Measurements from ENCODE around the gene UTP14C. TPM values are rescaled to one million over a fixed set of nuclear protein-coding genes. Genes with fewer than 3 reads are reported as not detected.
"Not testable (repeated sequence)": the region's sequence is repeated elsewhere in the genome, so short reads cannot be mapped to it uniquely, and the experiment has no call there.

Gene UTP14C
- total RNA-seq, 3 donors from 2014 or later (not counting 1 experiment from before 2014, with no cell fraction given): 6.2 to 9.8 (median 7.0) TPM

- Histone ChIP-seq H3K27me3 (ENCODE audit: control insufficient read depth, insufficient read depth, low read length) (no peaks in the 10 kb centered on the region), H3K27ac (ENCODE audit: low read length) (no peak overlapping the region), H3K36me3 (ENCODE audit: control insufficient read depth, insufficient read depth, low read length) (no peaks in the 10 kb centered on the region), H3K4me1 (ENCODE audit: control insufficient read depth, insufficient read depth, low read length) (no peaks in the 10 kb centered on the region), H3K4me3 (ENCODE audit: low read length) (no peak overlapping the region), H3K9me3 (ENCODE audit: control insufficient read depth, insufficient read depth, low read length) (no peaks in the 10 kb centered on the region)
- DNase-seq (no peak), ATAC-seq (no peak)
- no peak overlapping the region for H3K4me3 Mint-ChIP-seq
- H3K27me3 Mint-ChIP-seq (ENCODE audit: low read depth in 2 of 2): peaks cover 0 to under 1% of the 10 kb centered on the region in 2 donors
- 75% methylated on average over 5 of the region's 5 CpGs for WGBS (ENCODE audit: insufficient coverage)
- H3K36me3 Mint-ChIP-seq: no peaks in the 10 kb centered on the region
- TF ChIP-seq, protein P1, sequence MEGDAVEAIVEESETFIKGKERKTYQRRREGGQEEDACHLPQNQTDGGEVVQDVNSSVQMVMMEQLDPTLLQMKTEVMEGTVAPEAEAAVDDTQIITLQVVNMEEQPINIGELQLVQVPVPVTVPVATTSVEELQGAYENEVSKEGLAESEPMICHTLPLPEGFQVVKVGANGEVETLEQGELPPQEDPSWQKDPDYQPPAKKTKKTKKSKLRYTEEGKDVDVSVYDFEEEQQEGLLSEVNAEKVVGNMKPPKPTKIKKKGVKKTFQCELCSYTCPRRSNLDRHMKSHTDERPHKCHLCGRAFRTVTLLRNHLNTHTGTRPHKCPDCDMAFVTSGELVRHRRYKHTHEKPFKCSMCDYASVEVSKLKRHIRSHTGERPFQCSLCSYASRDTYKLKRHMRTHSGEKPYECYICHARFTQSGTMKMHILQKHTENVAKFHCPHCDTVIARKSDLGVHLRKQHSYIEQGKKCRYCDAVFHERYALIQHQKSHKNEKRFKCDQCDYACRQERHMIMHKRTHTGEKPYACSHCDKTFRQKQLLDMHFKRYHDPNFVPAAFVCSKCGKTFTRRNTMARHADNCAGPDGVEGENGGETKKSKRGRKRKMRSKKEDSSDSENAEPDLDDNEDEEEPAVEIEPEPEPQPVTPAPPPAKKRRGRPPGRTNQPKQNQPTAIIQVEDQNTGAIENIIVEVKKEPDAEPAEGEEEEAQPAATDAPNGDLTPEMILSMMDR (IDR thresholded peaks at IDR 0.05): no peak
- H3K9me3 Mint-ChIP-seq: no peaks in the 10 kb centered on the region
- H3K4me1 Mint-ChIP-seq: no peaks in the 10 kb centered on the region
- intact Hi-C loops (cut with micrococcal nuclease): no loop called here
- no peak overlapping the region for H3K27ac Mint-ChIP-seq
These were observed 45.5 kb upstream of the UTP14C start for GRCh38 chr13:51978796-51979556.

DNA sequence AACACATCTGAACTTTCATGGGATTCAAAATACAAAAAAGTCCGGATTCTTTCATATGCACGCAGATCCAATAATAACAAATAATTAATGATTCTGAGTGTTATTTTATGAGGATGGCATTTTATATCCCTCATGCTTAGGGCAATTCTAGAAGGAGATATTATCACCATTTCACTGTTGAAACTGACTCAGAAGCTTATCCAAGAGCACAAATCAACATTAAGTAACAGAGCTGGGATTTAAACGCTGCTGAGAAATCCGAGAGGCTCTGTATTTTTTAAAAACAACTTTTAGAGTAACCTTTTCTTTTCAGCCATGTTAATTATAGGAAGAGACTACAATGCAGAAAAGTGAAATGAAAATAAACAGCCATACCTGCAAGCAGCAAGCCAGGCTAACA is 43.6 kb upstream of the UTP14C start:
- H3K9me3 Mint-ChIP-seq: no peaks in the 10 kb centered on the region
- Histone ChIP-seq H3K4me3 (ENCODE audit: low read length) (no peak overlapping the region), H3K27ac (ENCODE audit: low read length) (no peak overlapping the region), H3K4me1 (ENCODE audit: control insufficient read depth, insufficient read depth, low read length) (no peaks in the 10 kb centered on the region), H3K36me3 (ENCODE audit: control insufficient read depth, insufficient read depth, low read length) (no peaks in the 10 kb centered on the region), H3K9me3 (ENCODE audit: control insufficient read depth, insufficient read depth, low read length) (no peaks in the 10 kb centered on the region), H3K27me3 (ENCODE audit: control insufficient read depth, insufficient read depth, low read length) (no peaks in the 10 kb centered on the region)
- TF ChIP-seq, protein P1 (IDR thresholded peaks at IDR 0.05): no peak
- H3K36me3 Mint-ChIP-seq: no peaks in the 10 kb centered on the region
- DNase-seq: no peak
- H3K27me3 Mint-ChIP-seq (ENCODE audit: low read depth in 2 of 2): peaks cover 10 to 12% of the 10 kb centered on the region in 2 donors
- no peaks in the 10 kb centered on the region for H3K4me1 Mint-ChIP-seq
- intact Hi-C loops (cut with micrococcal nuclease): no loop called here
- no peak for ATAC-seq
- no peak overlapping the region for H3K4me3 Mint-ChIP-seq
- WGBS (ENCODE audit: insufficient coverage): 0% methylated on average over 1 of the region's 4 CpGs
- H3K27ac Mint-ChIP-seq: no peak overlapping the region

DNA sequence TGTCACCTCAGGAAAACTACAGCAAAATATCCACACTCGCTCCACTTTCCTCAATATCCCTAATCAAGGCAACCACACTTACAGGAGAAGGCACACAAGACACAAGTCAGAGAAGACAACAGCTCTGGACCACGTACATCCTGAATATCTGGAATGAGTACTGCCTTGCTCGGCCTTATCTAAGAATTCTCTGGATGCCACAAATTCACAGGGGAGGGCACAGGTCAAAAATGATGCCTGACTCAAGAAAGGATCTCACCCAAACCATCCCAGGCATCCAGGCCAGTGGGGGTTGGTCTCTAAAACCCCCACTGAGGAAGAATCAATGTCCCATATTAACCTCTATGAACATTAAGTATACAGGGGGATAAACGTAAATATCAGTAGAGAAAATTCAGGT is 43.1 kb upstream of the UTP14C start:
- Histone ChIP-seq H3K27ac (ENCODE audit: low read length) (no peak overlapping the region), H3K9me3 (ENCODE audit: control insufficient read depth, insufficient read depth, low read length) (no peaks in the 10 kb centered on the region), H3K4me1 (ENCODE audit: control insufficient read depth, insufficient read depth, low read length) (no peaks in the 10 kb centered on the region), H3K4me3 (ENCODE audit: low read length) (no peak overlapping the region), H3K27me3 (ENCODE audit: control insufficient read depth, insufficient read depth, low read length) (no peaks in the 10 kb centered on the region), H3K36me3 (ENCODE audit: control insufficient read depth, insufficient read depth, low read length) (no peaks in the 10 kb centered on the region)
- TF ChIP-seq, protein P1 (IDR thresholded peaks at IDR 0.05): no peak
- Mint-ChIP-seq H3K4me1 (no peaks in the 10 kb centered on the region), H3K27ac (no peak overlapping the region), H3K4me3 (no peak overlapping the region), H3K27me3 (ENCODE audit: low read depth in 2 of 2) (peaks cover 13 to 17% of the 10 kb centered on the region in 2 donors), H3K9me3 (no peaks in the 10 kb centered on the region), H3K36me3 (no peaks in the 10 kb centered on the region)
- ATAC-seq (no peak), DNase-seq (no peak)
- intact Hi-C loops (cut with micrococcal nuclease): no loop called here
- WGBS (ENCODE audit: insufficient coverage): 91% methylated on average over 3 of the region's 4 CpGs

- H3K27ac Mint-ChIP-seq; H3K4me3 Mint-ChIP-seq; H3K36me3 Mint-ChIP-seq; H3K27ac ChIP-seq (ENCODE audit: low read length); H3K4me1 ChIP-seq (ENCODE audit: control insufficient read depth, insufficient read depth, low read length); DNase-seq; H3K27me3 ChIP-seq (ENCODE audit: control insufficient read depth, insufficient read depth, low read length); H3K4me1 Mint-ChIP-seq; intact Hi-C loops (cut with micrococcal nuclease); H3K9me3 Mint-ChIP-seq; H3K4me3 ChIP-seq (ENCODE audit: low read length); H3K9me3 ChIP-seq (ENCODE audit: control insufficient read depth, insufficient read depth, low read length); ATAC-seq; H3K36me3 ChIP-seq (ENCODE audit: control insufficient read depth, insufficient read depth, low read length): not testable (repeated sequence)
- 92% methylated on average over 3 of the region's 3 CpGs for WGBS (ENCODE audit: insufficient coverage)
- peaks cover 23 to 36% of the 10 kb centered on the region in 2 donors for H3K27me3 Mint-ChIP-seq (ENCODE audit: low read depth in 2 of 2)
These were observed 41.2 kb upstream of the UTP14C start for GRCh38 chr13:51983292-51983691.

- WGBS (ENCODE audit: insufficient coverage): 98% methylated on average over 4 of the region's 4 CpGs
- H3K4me1 Mint-ChIP-seq; H3K4me1 ChIP-seq (ENCODE audit: control insufficient read depth, insufficient read depth, low read length); H3K27ac ChIP-seq (ENCODE audit: low read length); H3K27ac Mint-ChIP-seq; H3K36me3 Mint-ChIP-seq; DNase-seq; H3K4me3 ChIP-seq (ENCODE audit: low read length); ATAC-seq; H3K36me3 ChIP-seq (ENCODE audit: control insufficient read depth, insufficient read depth, low read length); H3K4me3 Mint-ChIP-seq; H3K9me3 ChIP-seq (ENCODE audit: control insufficient read depth, insufficient read depth, low read length); H3K27me3 ChIP-seq (ENCODE audit: control insufficient read depth, insufficient read depth, low read length); H3K9me3 Mint-ChIP-seq; intact Hi-C loops (cut with micrococcal nuclease): not testable (repeated sequence)
- H3K27me3 Mint-ChIP-seq (ENCODE audit: low read depth in 2 of 2): peaks cover 23 to 40% of the 10 kb centered on the region in 2 donors
These were observed 39.6 kb upstream of the UTP14C start for GRCh38 chr13:51984904-51985303.
